ENCODE data around the gene ICA1. TPM values are rescaled to one million over a fixed set of nuclear protein-coding genes. Genes with fewer than 3 reads are reported as not detected.

The ICA1 gene
- total RNA-seq, 1 donor from 2014 or later = 25.5 TPM

GRCh38 chr7:8092140-8092539 lies 169.8 kb downstream of the ICA1 start:
- no peak for DNase-seq (ENCODE audit: extremely low spot score in 2 of 2)
- intact Hi-C loops (cut with DNase I) = no loop called here
- Histone ChIP-seq H3K36me3 (no peaks in the 10 kb centered on the region), H3K4me3 (no peak overlapping the region), H3K27ac (no peak overlapping the region), H3K4me1 (no peaks in the 10 kb centered on the region), H3K27me3 (no peaks in the 10 kb centered on the region), H3K9me3 (no peaks in the 10 kb centered on the region)
- TF ChIP-seq, protein P1, sequence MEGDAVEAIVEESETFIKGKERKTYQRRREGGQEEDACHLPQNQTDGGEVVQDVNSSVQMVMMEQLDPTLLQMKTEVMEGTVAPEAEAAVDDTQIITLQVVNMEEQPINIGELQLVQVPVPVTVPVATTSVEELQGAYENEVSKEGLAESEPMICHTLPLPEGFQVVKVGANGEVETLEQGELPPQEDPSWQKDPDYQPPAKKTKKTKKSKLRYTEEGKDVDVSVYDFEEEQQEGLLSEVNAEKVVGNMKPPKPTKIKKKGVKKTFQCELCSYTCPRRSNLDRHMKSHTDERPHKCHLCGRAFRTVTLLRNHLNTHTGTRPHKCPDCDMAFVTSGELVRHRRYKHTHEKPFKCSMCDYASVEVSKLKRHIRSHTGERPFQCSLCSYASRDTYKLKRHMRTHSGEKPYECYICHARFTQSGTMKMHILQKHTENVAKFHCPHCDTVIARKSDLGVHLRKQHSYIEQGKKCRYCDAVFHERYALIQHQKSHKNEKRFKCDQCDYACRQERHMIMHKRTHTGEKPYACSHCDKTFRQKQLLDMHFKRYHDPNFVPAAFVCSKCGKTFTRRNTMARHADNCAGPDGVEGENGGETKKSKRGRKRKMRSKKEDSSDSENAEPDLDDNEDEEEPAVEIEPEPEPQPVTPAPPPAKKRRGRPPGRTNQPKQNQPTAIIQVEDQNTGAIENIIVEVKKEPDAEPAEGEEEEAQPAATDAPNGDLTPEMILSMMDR (IDR thresholded peaks at IDR 0.05) = no peak
- TF ChIP-seq POLR2A (IDR thresholded peaks at IDR 0.05) (no peak), POLR2AphosphoS5 (IDR thresholded peaks at IDR 0.05; ENCODE audit: insufficient read depth in 1 of 2, low read depth in 1 of 2) (no peak)

DNA sequence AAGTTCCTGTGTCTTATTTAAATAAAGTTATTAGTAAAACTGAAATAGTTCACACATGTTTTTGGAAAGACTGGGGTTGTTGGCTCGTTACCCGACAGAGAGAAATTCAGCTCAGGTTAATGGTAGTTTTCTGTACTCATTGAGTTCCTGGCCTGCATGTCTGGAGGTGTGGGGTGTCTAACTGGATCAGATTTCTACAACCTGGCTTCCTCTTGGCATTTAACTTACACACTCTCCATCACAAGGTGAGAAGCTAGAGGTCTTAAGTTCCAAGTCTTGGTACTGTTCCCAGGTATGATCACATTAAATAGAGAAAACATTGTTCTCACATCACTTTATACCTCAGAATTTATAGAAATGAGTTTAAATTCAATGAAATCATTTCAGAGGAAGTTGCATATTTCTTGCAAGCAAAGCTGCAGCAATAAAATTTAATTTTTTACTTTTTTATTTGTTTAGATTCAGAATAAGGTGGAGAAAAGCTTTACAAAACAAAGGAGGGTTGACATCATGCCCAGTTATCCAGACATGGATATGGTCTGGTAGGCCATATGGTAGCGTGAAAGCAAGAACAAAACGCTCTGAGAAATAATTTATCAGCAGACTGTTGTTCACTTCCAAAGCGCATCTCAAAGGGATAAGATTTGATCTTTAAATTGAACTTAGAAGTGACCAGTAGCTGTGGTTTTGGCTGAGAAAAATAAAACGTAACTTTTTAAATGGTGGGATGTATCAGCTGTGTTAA lies 172.8 kb downstream of the ICA1 start:
- no peaks in the 10 kb centered on the region for H3K27me3 ChIP-seq
- intact Hi-C loops (cut with DNase I) = no loop called here

GRCh38 chr7:8086239-8086638 lies 175.7 kb downstream of the ICA1 start:
- H3K27ac ChIP-seq = no peak overlapping the region
- intact Hi-C loops (cut with DNase I) = no loop called here
- H3K27me3 ChIP-seq = no peaks in the 10 kb centered on the region
- no peak overlapping the region for H3K4me3 ChIP-seq
- H3K9me3 ChIP-seq = no peaks in the 10 kb centered on the region
- TF ChIP-seq POLR2A (IDR thresholded peaks at IDR 0.05) = no peak
- TF ChIP-seq, protein P1 (IDR thresholded peaks at IDR 0.05) = no peak
- TF ChIP-seq POLR2AphosphoS5 (IDR thresholded peaks at IDR 0.05; ENCODE audit: insufficient read depth in 1 of 2, low read depth in 1 of 2) = no peak
- no peaks in the 10 kb centered on the region for H3K4me1 ChIP-seq
- peaks cover 0 to 9% of the 10 kb centered on the region in 2 donors for H3K36me3 ChIP-seq
- no peak for DNase-seq (ENCODE audit: extremely low spot score in 2 of 2)

More for the DNA sequence above, 172.8 kb downstream of the ICA1 start:
- Histone ChIP-seq H3K36me3 (peaks cover 0 to 9% of the 10 kb centered on the region in 2 donors), H3K4me3 (no peak overlapping the region), H3K9me3 (no peaks in the 10 kb centered on the region), H3K27ac (no peak overlapping the region), H3K4me1 (no peaks in the 10 kb centered on the region)
- DNase-seq (ENCODE audit: extremely low spot score in 2 of 2) = no peak
- no peak for TF ChIP-seq POLR2AphosphoS5 (IDR thresholded peaks at IDR 0.05; ENCODE audit: insufficient read depth in 1 of 2, low read depth in 1 of 2)
- TF ChIP-seq, protein P1 (IDR thresholded peaks at IDR 0.05) = no peak
- TF ChIP-seq POLR2A (IDR thresholded peaks at IDR 0.05) = no peak

- DNase-seq (ENCODE audit: extremely low spot score in 2 of 2) = no peak
- intact Hi-C loops (cut with DNase I) = no loop called here
- no peaks in the 10 kb centered on the region for H3K9me3 ChIP-seq
- no peaks in the 10 kb centered on the region for H3K27me3 ChIP-seq
- no peaks in the 10 kb centered on the region for H3K4me1 ChIP-seq
- no peak overlapping the region for H3K4me3 ChIP-seq
- TF ChIP-seq POLR2A (IDR thresholded peaks at IDR 0.05) = no peak
- TF ChIP-seq, protein P1 (IDR thresholded peaks at IDR 0.05) = no peak
- no peak for TF ChIP-seq POLR2AphosphoS5 (IDR thresholded peaks at IDR 0.05; ENCODE audit: insufficient read depth in 1 of 2, low read depth in 1 of 2)
- peaks cover 0 to 9% of the 10 kb centered on the region in 2 donors for H3K36me3 ChIP-seq
- no peak overlapping the region for H3K27ac ChIP-seq
Measured at GRCh38 chr7:8085420-8085819, 176.5 kb downstream of the ICA1 start.

GRCh38 chr7:8084836-8085235 lies 177.1 kb downstream of the ICA1 start:
- no peak overlapping the region for H3K4me3 ChIP-seq
- H3K27me3 ChIP-seq = no peaks in the 10 kb centered on the region
- H3K9me3 ChIP-seq = no peaks in the 10 kb centered on the region
- H3K4me1 ChIP-seq = no peaks in the 10 kb centered on the region
- no peak overlapping the region for H3K27ac ChIP-seq
- no peak for DNase-seq (ENCODE audit: extremely low spot score in 2 of 2)
- H3K36me3 ChIP-seq = peaks cover 0 to 9% of the 10 kb centered on the region in 2 donors
- TF ChIP-seq, protein P1 (IDR thresholded peaks at IDR 0.05) = no peak
- TF ChIP-seq POLR2AphosphoS5 (IDR thresholded peaks at IDR 0.05; ENCODE audit: insufficient read depth in 1 of 2, low read depth in 1 of 2) (no peak), POLR2A (IDR thresholded peaks at IDR 0.05) (no peak)
- intact Hi-C loops (cut with DNase I) = no loop called here
